Mammary epithelial cell (primary cell): ENCODE measurements around the gene HSD17B12.

Experiments
- EZH2 ChIP-seq: IDR thresholded peaks from 2 replicates; pipeline ENCODE4 v1.6.1; 2012; ENCODE audit warnings: low read length, inconsistent platforms, borderline replicate concordance
- TF ChIP-seq, protein P1 (sequence below), 2 donors: IDR thresholded peaks in 1 of 2; conservative IDR thresholded peaks in 1 of 2; 2 replicates each; pipeline ENCODE4 v1.5.1; 2011 to 2012; ENCODE audit warnings: inconsistent platforms in 2 of 2, low read length in 2 of 2, mild to moderate bottlenecking in 2 of 2, control low read depth in 1 of 2, low read depth in 1 of 2; ENCODE audit not compliant: insufficient read depth in 1 of 2; ENCODE audit errors: extremely low read depth in 1 of 2

DNA sequence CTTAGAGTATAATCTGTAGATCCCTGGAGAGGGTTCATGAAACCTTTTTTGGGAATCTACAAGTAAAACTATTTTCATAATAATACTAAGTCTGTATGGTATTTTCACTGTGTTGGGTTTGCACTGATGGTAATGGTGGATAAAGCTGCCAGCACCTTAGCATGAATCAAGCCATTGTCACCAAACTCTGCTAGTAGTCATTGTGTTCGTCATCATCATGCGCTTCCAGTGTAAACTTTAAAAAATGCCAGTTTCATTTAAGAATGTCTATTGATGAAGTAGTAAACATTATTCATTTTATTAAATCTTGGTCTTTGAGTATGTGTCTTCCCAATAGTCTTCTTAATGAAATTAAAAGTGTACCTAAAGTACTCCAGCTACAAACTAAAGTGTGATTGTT is 215.1 kb downstream of the HSD17B12 start:
- TF ChIP-seq, protein P1, sequence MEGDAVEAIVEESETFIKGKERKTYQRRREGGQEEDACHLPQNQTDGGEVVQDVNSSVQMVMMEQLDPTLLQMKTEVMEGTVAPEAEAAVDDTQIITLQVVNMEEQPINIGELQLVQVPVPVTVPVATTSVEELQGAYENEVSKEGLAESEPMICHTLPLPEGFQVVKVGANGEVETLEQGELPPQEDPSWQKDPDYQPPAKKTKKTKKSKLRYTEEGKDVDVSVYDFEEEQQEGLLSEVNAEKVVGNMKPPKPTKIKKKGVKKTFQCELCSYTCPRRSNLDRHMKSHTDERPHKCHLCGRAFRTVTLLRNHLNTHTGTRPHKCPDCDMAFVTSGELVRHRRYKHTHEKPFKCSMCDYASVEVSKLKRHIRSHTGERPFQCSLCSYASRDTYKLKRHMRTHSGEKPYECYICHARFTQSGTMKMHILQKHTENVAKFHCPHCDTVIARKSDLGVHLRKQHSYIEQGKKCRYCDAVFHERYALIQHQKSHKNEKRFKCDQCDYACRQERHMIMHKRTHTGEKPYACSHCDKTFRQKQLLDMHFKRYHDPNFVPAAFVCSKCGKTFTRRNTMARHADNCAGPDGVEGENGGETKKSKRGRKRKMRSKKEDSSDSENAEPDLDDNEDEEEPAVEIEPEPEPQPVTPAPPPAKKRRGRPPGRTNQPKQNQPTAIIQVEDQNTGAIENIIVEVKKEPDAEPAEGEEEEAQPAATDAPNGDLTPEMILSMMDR (conservative IDR thresholded peaks at IDR 0.05 in 1 of 2, IDR thresholded peaks at IDR 0.05 in 1 of 2; ENCODE audit: extremely low read depth in 1 of 2, insufficient read depth in 1 of 2, low read depth in 1 of 2, low read length in 2 of 2): no peak
- TF ChIP-seq EZH2: no peak
